ENCODE data around the gene ALK.

The ALK gene

GRCh38 chr2:29628862-29629261 lies 292.5 kb downstream of the ALK start:
- Histone ChIP-seq H3K4me3 (ENCODE audit: low read depth, low read length) (no peak overlapping the region), H3K27ac (ENCODE audit: extremely low read depth, low read depth, low read length) (no peak overlapping the region), H3K36me3 (ENCODE audit: control insufficient read depth in 2 of 2, insufficient read depth in 1 of 2, low read length in 2 of 2) (no peaks in the 10 kb centered on the region), H3K9me3 (ENCODE audit: control insufficient read depth, insufficient read depth, low read depth, low read length) (no peaks in the 10 kb centered on the region), H3K4me1 (ENCODE audit: control insufficient read depth, insufficient read depth, low read length) (no peaks in the 10 kb centered on the region)
- ChIA-PET POLR2A (no interaction called here), CTCF (no interaction called here)
- no peak for TF ChIP-seq ZSCAN30 (tag by site-specific recombination; IDR thresholded peaks at IDR 0.05)
- no peak for TF ChIP-seq ZNF157 (tag by site-specific recombination; IDR thresholded peaks at IDR 0.05)
- no peak for TF ChIP-seq ZNF580 (tag by site-specific recombination; IDR thresholded peaks at IDR 0.05)
- TF ChIP-seq ZNF426 (tag by site-specific recombination; IDR thresholded peaks at IDR 0.05), result no peak
- TF ChIP-seq ZNF350 (tag by site-specific recombination; IDR thresholded peaks at IDR 0.05), result no peak
- TF ChIP-seq ZNF24 (tag by site-specific recombination; IDR thresholded peaks at IDR 0.05), result no peak
- TF ChIP-seq ELK4 (IDR thresholded peaks at IDR 0.05; ENCODE audit: borderline replicate concordance, low read depth, low read length), result no peak
- no peak for TF ChIP-seq ZNF776 (tag by site-specific recombination; IDR thresholded peaks at IDR 0.05; ENCODE audit: borderline replicate concordance)
- no peak for TF ChIP-seq ZNF768 (tag by site-specific recombination; IDR thresholded peaks at IDR 0.05)
- no peak for TF ChIP-seq ZNF148 (tag by site-specific recombination; IDR thresholded peaks at IDR 0.05; ENCODE audit: borderline replicate concordance)
- no peak for TF ChIP-seq IKZF3 (tag by site-specific recombination; IDR thresholded peaks at IDR 0.05)
- no peak for TF ChIP-seq ZNF23 (tag by site-specific recombination; IDR thresholded peaks at IDR 0.05; ENCODE audit: borderline replicate concordance)
- TF ChIP-seq ZNF362 (tag by site-specific recombination; IDR thresholded peaks at IDR 0.05), result no peak

GRCh38 chr2:29628108-29628745 lies 293.2 kb downstream of the ALK start:
- H3K9me3 ChIP-seq (ENCODE audit: control insufficient read depth, insufficient read depth, low read depth, low read length), result no peaks in the 10 kb centered on the region
- H3K27ac ChIP-seq (ENCODE audit: extremely low read depth, low read depth, low read length), result no peak overlapping the region
- POLR2A ChIA-PET, result no interaction called here
- H3K4me3 ChIP-seq (ENCODE audit: low read depth, low read length), result no peak overlapping the region
- CTCF ChIA-PET, result no interaction called here
- no peaks in the 10 kb centered on the region for H3K36me3 ChIP-seq (ENCODE audit: control insufficient read depth in 2 of 2, insufficient read depth in 1 of 2, low read length in 2 of 2)
- no peaks in the 10 kb centered on the region for H3K4me1 ChIP-seq (ENCODE audit: control insufficient read depth, insufficient read depth, low read length)
- no peak for TF ChIP-seq KLF9 (tag by site-specific recombination; IDR thresholded peaks at IDR 0.05; ENCODE audit: low read depth)
- no peak for TF ChIP-seq SCRT2 (tag by site-specific recombination; IDR thresholded peaks at IDR 0.05)
- TF ChIP-seq HOXC10 (CRISPR knock-in tag; IDR thresholded peaks at IDR 0.05), result no peak
- TF ChIP-seq ZNF596 (tag by site-specific recombination; IDR thresholded peaks at IDR 0.05), result no peak
- TF ChIP-seq ZNF280D (tag by site-specific recombination; IDR thresholded peaks at IDR 0.05), result no peak
- no peak for TF ChIP-seq ZNF266 (tag by site-specific recombination; IDR thresholded peaks at IDR 0.05; ENCODE audit: low read depth)
- no peak for TF ChIP-seq ZNF138 (tag by site-specific recombination; IDR thresholded peaks at IDR 0.05; ENCODE audit: borderline replicate concordance)
- TF ChIP-seq GLIS2 (tag by site-specific recombination; IDR thresholded peaks at IDR 0.05), result no peak
- no peak for TF ChIP-seq KLF10 (tag by site-specific recombination; IDR thresholded peaks at IDR 0.05)
- TF ChIP-seq ZNF433 (tag by site-specific recombination; IDR thresholded peaks at IDR 0.05; ENCODE audit: low read depth), result no peak
- no peak for TF ChIP-seq KLF1 (tag by site-specific recombination; IDR thresholded peaks at IDR 0.05)
- TF ChIP-seq ZNF843 (tag by site-specific recombination; IDR thresholded peaks at IDR 0.05), result no peak
- no peak for TF ChIP-seq GLIS1 (tag by site-specific recombination; IDR thresholded peaks at IDR 0.05)
- TF ChIP-seq ZNF660 (tag by site-specific recombination; IDR thresholded peaks at IDR 0.05), result no peak
- TF ChIP-seq ZNF704 (tag by site-specific recombination; IDR thresholded peaks at IDR 0.05), result no peak

Measured in HEK293 (cell line).